ENCODE data around the gene MED9.

MED9 gene

DNA sequence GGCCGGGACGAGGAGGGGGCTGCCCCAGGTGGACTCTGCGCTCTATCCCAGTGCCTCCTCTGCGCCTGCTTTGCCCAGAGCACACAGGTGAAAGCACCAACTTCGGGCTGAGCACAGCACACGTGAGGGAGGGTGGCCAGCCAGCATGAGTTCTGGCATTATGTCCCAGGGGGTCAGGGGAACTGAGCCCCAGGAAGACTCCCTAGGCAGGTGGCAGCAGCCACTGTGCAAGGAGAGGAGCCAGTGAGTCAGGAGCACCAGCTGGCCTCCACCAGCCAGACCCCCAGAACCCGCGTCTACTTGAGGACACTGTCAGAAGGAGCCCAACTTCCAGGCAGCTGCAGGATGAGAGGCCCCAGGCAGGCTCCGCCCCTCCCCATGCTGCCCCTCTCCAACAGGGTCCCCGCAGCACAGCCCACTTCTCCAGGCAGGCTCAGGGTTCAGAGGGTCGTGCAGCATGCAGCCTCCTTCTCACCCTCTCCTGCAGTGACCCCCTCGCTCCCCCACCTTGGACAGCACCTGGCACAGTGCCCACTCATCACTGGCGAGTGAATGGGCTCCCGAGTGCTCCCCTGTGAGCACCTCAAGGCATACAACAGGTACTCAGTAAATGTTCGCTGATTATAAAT lies 63.6 kb downstream of the MED9 start:
- no peak for DNase-seq

DNA sequence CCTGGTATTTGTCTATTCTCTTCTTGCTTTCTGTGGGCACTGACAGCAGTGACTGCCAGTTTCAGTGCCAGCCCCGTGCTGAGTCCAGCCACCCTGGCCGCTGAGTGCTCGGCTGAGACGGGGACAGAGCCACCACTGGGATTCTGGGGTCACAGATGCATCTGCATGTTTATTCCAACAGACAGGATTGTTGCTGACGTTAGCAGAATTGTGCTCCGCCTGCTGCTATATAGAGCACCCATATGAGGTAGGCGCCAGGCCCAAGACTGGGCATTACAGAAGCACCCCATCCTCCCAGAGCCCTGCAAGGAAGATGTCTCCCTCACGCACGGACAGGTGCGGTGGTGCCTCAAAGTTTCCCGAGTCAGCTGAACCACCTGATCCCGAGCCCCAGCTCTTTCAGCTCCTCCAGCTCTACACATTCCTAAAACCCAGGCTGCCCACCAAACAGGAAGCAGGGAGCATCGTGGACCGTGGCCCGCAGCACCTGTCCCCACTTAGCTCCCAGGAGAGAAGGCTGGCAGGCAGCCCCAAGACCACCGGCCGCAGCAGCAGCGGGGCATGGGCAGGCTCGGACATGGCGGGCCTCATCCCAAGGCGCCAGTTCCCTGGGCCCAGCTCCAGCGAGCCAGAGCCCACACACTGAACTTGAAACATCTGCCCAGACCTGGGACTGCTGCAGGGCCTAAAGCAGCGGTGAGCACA lies 64.3 kb downstream of the MED9 start:
- DNase-seq, result no peak

DNA sequence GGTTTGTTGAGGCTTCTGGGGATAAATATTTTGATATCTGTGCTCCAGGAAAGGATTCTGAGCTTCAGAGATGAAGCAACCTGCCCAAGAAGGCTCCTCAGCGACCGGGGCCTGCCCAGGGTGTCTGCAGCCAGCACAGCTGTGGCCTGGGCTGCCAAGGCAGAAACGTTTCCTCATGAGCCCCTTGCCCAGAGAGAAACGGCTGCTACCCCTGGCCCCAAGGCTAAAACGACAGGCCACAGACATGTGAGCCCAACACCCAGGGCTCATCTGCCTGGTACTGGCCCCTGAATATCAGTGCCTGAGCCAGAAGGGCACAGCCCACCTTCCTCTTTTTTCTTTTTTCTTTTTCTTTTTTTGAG lies 64.8 kb downstream of the MED9 start:
- DNase-seq, result no peak
